Measurements from ENCODE around the gene OR6V1. TPM values are rescaled to one million over a fixed set of nuclear protein-coding genes. Genes with fewer than 3 reads are reported as not detected.
A peak's percentile ranks its signal among the peaks of the same experiment; 100 is the strongest.

Gene OR6V1
- total RNA-seq, 1 donor, result not detected

DNA sequence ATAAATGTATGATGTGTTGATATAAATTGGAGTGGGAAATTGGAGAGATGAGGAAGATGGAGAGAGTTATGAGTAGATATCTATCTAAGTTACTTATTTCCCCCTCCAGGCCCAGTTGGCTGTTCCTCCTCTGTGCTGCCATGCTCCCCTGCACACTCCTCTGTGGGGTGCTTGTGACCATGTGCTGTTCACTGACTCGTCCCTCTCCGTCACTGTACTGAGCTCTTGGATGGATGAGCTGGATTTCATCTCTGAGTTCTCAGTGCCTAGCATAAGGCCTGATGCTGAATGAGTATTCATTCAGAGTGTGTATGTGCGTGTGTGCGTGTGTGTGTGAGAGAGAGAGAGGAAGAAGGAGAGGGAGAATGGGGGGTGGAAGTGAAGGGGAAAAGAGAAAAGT, 39.7 kb upstream of the OR6V1 start:
- DNase-seq (ENCODE audit: low read depth), result no peak
- TF ChIP-seq, protein P1, sequence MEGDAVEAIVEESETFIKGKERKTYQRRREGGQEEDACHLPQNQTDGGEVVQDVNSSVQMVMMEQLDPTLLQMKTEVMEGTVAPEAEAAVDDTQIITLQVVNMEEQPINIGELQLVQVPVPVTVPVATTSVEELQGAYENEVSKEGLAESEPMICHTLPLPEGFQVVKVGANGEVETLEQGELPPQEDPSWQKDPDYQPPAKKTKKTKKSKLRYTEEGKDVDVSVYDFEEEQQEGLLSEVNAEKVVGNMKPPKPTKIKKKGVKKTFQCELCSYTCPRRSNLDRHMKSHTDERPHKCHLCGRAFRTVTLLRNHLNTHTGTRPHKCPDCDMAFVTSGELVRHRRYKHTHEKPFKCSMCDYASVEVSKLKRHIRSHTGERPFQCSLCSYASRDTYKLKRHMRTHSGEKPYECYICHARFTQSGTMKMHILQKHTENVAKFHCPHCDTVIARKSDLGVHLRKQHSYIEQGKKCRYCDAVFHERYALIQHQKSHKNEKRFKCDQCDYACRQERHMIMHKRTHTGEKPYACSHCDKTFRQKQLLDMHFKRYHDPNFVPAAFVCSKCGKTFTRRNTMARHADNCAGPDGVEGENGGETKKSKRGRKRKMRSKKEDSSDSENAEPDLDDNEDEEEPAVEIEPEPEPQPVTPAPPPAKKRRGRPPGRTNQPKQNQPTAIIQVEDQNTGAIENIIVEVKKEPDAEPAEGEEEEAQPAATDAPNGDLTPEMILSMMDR (IDR thresholded peaks at IDR 0.05; ENCODE audit: insufficient read depth, low read depth, low read length), result no peak
- no peak overlapping the region for H3K4me3 ChIP-seq (ENCODE audit: low read depth, low read length)

DNA sequence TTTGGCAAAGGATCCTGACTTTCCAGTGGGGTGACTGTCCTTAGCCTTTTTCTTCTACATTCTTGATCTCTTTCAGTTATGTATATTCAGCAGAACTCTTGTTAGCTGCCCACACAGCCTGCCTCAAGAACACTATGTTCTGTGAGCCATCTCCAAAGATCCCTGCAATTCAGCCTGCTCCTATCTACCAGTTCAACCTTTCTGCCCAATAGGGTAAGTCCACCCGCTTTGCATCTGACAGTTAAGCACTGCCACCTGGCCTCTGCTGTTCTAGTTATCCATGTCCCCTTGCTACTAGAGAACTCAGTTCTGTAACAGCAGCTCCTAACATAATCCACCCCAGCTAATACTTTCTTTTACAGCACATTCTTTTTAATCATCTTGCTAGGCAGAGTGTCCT, 38.7 kb upstream of the OR6V1 start:
- H3K4me3 ChIP-seq (ENCODE audit: low read depth, low read length), result no peak overlapping the region
- DNase-seq (ENCODE audit: low read depth), result no peak
- TF ChIP-seq, protein P1 (IDR thresholded peaks at IDR 0.05; ENCODE audit: insufficient read depth, low read depth, low read length), result no peak

DNA sequence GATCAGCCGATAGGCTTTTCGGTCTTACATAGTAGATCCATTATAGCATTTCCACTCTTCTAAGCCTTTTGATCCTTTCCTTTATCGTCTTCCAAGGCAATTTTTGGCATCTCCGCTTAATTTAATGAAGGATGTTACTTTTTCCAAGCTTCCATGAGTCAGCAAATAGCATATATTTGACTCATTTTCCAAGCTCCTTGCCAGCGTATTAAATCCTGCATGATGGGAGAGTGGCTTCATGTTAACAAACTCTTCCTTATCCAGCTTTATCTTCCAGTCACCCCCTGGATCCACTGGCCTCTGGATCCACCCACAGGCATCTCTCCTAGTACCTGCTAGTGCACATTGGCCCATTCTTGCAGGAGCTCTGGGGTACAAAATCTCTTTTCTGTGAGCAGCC, 38.2 kb upstream of the OR6V1 start:
- DNase-seq (ENCODE audit: low read depth), result peak; percentile 60
- no peak overlapping the region for H3K4me3 ChIP-seq (ENCODE audit: low read depth, low read length)
- TF ChIP-seq, protein P1 (IDR thresholded peaks at IDR 0.05; ENCODE audit: insufficient read depth, low read depth, low read length), result no peak

DNA sequence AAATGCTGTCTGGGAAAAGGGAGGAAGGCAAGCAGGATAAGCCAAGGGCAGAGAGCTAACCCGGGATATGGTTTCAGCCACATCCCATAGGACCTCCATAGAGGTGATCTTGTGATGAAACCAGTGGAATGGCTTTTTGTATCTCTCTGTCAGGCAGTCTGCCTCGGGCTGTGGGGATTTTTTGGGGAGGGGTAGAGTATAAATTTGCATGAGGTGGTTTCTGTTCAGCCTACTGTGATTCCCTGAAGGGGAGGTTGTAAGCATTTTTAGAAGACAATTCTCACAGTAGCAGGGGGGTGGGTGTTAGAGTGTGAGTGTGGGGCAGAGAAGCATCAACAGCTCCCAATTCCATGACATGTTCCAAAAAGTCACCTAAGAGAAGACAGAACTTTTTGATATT, 37.1 kb upstream of the OR6V1 start:
- DNase-seq (ENCODE audit: low read depth), result no peak
- H3K4me3 ChIP-seq (ENCODE audit: low read depth, low read length), result no peak overlapping the region
- TF ChIP-seq, protein P1 (IDR thresholded peaks at IDR 0.05; ENCODE audit: insufficient read depth, low read depth, low read length), result no peak

DNA sequence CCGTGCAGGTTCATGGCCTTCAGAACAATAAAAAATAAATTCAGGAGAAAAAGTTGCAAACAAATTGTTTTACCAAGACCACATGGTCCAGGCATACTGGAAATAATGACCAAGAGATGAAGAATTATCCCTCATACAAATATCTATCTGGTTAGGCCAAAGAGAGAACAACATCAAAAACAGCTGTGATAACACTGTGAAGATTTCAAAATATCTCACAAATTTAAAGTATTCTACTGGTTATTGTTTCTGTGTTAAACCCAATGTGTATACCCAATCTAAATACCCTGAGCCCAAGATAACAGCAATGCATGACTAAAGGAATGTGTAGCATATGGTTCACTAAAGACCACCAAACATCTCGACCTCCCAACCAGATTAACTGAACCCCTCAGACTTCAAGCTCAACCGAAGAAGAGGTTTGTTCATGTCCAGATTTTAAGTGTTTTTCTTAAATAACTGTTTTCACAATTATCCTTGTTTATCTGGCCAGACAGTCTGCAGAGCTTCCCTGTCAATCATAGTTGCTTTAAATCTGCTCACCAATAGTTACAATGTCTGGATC, 36.1 kb upstream of the OR6V1 start:
- no peak for DNase-seq (ENCODE audit: low read depth)
- no peak overlapping the region for H3K4me3 ChIP-seq (ENCODE audit: low read depth, low read length)
- TF ChIP-seq, protein P1 (IDR thresholded peaks at IDR 0.05; ENCODE audit: insufficient read depth, low read depth, low read length), result no peak

DNA sequence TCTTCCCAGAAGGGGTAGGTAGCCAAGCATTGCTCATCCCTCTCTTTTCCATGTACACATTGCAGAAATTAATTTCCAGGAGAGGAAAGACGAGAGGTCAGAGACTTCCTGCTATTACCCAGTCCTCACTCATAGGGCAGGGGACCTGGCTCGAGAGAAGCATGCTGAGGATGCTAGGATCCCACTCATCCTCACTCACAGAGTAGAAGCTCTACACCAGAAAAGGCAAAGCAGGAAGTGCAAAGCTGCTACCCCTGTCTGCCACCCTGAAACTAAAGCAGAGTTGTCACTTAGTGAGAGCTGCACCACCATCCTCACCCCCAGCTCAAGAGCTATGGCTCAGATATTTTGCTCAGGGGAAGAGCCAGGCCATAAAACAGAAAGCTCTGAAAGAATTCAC, 35.1 kb upstream of the OR6V1 start:
- no peak overlapping the region for H3K4me3 ChIP-seq (ENCODE audit: low read depth, low read length)
- no peak for DNase-seq (ENCODE audit: low read depth)
- TF ChIP-seq, protein P1 (IDR thresholded peaks at IDR 0.05; ENCODE audit: insufficient read depth, low read depth, low read length), result no peak

DNA sequence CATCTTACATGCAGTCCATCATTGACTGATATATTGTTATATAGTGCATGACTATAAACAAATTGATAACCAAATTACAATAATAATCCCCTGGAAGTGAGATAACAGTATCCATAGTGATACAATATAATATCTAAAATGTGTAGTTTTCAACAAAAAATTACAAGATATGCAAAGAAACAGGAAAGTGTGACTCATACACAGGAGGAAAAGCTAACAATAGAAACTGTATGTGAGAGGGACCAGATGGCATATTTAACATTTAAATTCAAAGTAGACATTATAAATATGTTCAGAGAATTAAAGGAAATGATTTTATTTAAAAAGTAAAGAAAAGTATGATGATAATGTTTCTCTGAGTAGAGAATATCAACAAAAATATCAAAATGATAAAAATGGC, 33.2 kb upstream of the OR6V1 start:
- no peak for DNase-seq (ENCODE audit: low read depth)
- H3K4me3 ChIP-seq (ENCODE audit: low read depth, low read length), result no peak overlapping the region
- TF ChIP-seq, protein P1 (IDR thresholded peaks at IDR 0.05; ENCODE audit: insufficient read depth, low read depth, low read length), result no peak

Data from fibroblast of villous mesenchyme (primary cell).